GM12878 (cell line): ENCODE results near the gene KITLG.

ENCODE experiments used
- ATF2 ChIP-seq: IDR thresholded peaks from 2 replicates; pipeline ENCODE4 v1.6.1; 2012; ENCODE audit warnings: low read length, inconsistent platforms
- CEBPB ChIP-seq, 2 experiments: fragments of 150-350 bp in 1 of 2; IDR thresholded peaks; 2 replicates each; pipeline ENCODE4 v1.6.1; 2012 to 2014; ENCODE audit warnings: low read depth in 2 of 2, low read length in 2 of 2, borderline replicate concordance in 1 of 2, inconsistent platforms in 1 of 2
- CHD2 ChIP-seq: IDR thresholded peaks from 2 replicates; pipeline ENCODE4 v1.6.1; 2011; ENCODE audit warnings: low read depth, low read length, improper control_type of control experiment, borderline replicate concordance
- CTCF ChIP-seq, 3 experiments: IDR thresholded peaks in 2 of 3; conservative IDR thresholded peaks in 1 of 3; 2 replicates each; pipeline ENCODE4 v1.5.1; 2011; ENCODE audit warnings: low read depth in 3 of 3, low read length in 3 of 3, mild to moderate bottlenecking in 3 of 3, control low read depth in 2 of 3, moderate library complexity in 2 of 3, inconsistent platforms in 1 of 3, mixed read lengths in 1 of 3; ENCODE audit not compliant: control insufficient read depth in 2 of 3, insufficient read depth in 1 of 3; ENCODE audit errors: extremely low read depth in 1 of 3
- ESRRA ChIP-seq: IDR thresholded peaks from 2 replicates; pipeline ENCODE4 v1.6.1; 2012; ENCODE audit warnings: mild to moderate bottlenecking, low read length, improper control_type of control experiment
- EZH2 ChIP-seq: IDR thresholded peaks from 2 replicates; pipeline ENCODE4 v1.6.1; 2012; ENCODE audit warnings: low read depth, mild to moderate bottlenecking, control low read depth, inconsistent platforms, low read length, borderline replicate concordance; ENCODE audit not compliant: control insufficient read depth
- GABPA ChIP-seq: IDR thresholded peaks from 2 replicates; pipeline ENCODE4 v1.6.1; 2014; ENCODE audit warnings: antibody characterized with exemption, low read depth, mild to moderate bottlenecking, inconsistent platforms
- MAX ChIP-seq: IDR thresholded peaks from 2 replicates; pipeline ENCODE4 v1.6.1; 2012; ENCODE audit warnings: low read depth, low read length, improper control_type of control experiment
- NFXL1 ChIP-seq: fragments of 450-650 bp; IDR thresholded peaks from 2 replicates; pipeline ENCODE4 v1.6.1; 2017; ENCODE audit warnings: antibody characterized with exemption, mild to moderate bottlenecking, borderline replicate concordance
- POLR2A ChIP-seq: IDR thresholded peaks from 2 replicates; pipeline ENCODE4 v1.6.1; 2011; ENCODE audit warnings: low read depth, mild to moderate bottlenecking, low read length
- RFX5 ChIP-seq: IDR thresholded peaks from 2 replicates; pipeline ENCODE4 v1.6.1; 2011; ENCODE audit warnings: low read depth, low read length, improper control_type of control experiment
- STAT3 ChIP-seq: IDR thresholded peaks from 2 replicates; pipeline ENCODE4 v1.6.1; 2011; ENCODE audit warnings: low read depth, low read length, improper control_type of control experiment
- ZNF274 ChIP-seq: IDR thresholded peaks from one replicate; pipeline ENCODE4 v1.8.0; 2011; ENCODE audit not compliant: insufficient read length, insufficient read depth
- ZZZ3 ChIP-seq: IDR thresholded peaks from 2 replicates; pipeline ENCODE4 v1.6.1; 2011; ENCODE audit warnings: low read depth; ENCODE audit not compliant: control insufficient read depth, insufficient read length

- TF ChIP-seq POLR2A (no peak), CHD2 (no peak), EZH2 (no peak), CTCF (IDR thresholded peaks at IDR 0.05 in 2 of 3, conservative IDR thresholded peaks at IDR 0.05 in 1 of 3; ENCODE audit: control insufficient read depth in 2 of 3, extremely low read depth in 1 of 3, insufficient read depth in 1 of 3, low read depth in 3 of 3, low read length in 3 of 3) (no peak), ZZZ3 (no peak), RFX5 (no peak), STAT3 (no peak), CEBPB (IDR thresholded peaks at IDR 0.05; ENCODE audit: borderline replicate concordance in 1 of 2, low read depth in 2 of 2, low read length in 2 of 2) (no peak), MAX (no peak), ZNF274 (no peak), GABPA (no peak), ATF2 (no peak), ESRRA (no peak), NFXL1 (no peak)
These were observed 134.4 kb downstream of the KITLG start for GRCh38 chr12:88445705-88446394.
